ENCODE results near the gene MCM10. TPM values are rescaled to one million over a fixed set of nuclear protein-coding genes. Genes with fewer than 3 reads are reported as not detected.

Gene MCM10
- total RNA-seq, 1 experiment from 2014 or later = 24.5 TPM

DNA sequence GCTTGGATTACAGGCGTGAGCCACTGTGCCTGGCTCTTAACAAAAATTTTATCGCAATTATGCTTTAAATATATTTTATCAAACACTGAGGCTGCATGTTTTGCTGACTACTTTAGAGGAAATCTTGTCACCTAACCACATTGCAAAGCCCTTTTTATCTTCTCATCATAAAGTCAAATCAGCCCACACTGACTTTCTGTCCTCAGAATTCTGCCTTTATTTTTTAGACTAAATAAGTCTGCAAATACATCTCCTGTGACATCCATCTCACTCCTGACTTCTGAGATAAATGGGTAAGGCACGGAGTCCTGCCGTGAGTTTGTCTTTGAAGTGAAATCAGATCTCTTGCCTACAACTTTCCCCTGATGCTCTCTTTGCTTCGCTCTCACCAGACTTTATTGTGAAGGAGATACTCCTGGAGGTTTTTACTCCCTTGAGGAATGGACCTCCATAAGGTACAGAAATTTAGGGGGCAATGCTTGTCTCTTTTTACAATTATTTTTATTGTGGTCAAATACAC is 96.3 kb downstream of the MCM10 start:
- Histone ChIP-seq H3K4me2 (no peak overlapping the region), H3K4me3 (no peak overlapping the region), H3K9me3 (ENCODE audit: insufficient read depth, low read depth) (no peaks in the 10 kb centered on the region), H3K9me2 (ENCODE audit: insufficient read depth) (no peaks in the 10 kb centered on the region), H3K27me3 (ENCODE audit: insufficient read depth, low read depth) (no peaks in the 10 kb centered on the region; the same call in 1 of the 2 replicates), H3K36me3 (ENCODE audit: low read depth) (no peaks in the 10 kb centered on the region), H4K20me1 (ENCODE audit: insufficient read depth) (no peaks in the 10 kb centered on the region), H2AFZ (no peak overlapping the region), H3K4me1 (replicated peaks; ENCODE audit: insufficient read depth) (no peaks in the 10 kb centered on the region), H3F3A (ENCODE audit: insufficient read depth, low read depth) (no peaks in the 10 kb centered on the region), H3K79me2 (ENCODE audit: low read depth) (no peaks in the 10 kb centered on the region), H3K27ac (no peak overlapping the region)
- DNase-seq = no peak
- ChIA-PET POLR2A (ENCODE audit: unreplicated experiment) (no interaction called here), CTCF (no interaction called here)
- no peak for TF ChIP-seq EZH2 (IDR thresholded peaks at IDR 0.05; ENCODE audit: low read depth)
- TF ChIP-seq, protein P1, sequence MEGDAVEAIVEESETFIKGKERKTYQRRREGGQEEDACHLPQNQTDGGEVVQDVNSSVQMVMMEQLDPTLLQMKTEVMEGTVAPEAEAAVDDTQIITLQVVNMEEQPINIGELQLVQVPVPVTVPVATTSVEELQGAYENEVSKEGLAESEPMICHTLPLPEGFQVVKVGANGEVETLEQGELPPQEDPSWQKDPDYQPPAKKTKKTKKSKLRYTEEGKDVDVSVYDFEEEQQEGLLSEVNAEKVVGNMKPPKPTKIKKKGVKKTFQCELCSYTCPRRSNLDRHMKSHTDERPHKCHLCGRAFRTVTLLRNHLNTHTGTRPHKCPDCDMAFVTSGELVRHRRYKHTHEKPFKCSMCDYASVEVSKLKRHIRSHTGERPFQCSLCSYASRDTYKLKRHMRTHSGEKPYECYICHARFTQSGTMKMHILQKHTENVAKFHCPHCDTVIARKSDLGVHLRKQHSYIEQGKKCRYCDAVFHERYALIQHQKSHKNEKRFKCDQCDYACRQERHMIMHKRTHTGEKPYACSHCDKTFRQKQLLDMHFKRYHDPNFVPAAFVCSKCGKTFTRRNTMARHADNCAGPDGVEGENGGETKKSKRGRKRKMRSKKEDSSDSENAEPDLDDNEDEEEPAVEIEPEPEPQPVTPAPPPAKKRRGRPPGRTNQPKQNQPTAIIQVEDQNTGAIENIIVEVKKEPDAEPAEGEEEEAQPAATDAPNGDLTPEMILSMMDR (conservative IDR thresholded peaks at IDR 0.05) = no peak
- intact Hi-C loops (cut with micrococcal nuclease; ENCODE audit: unreplicated experiment) = no loop called here
- no TSS peak for BruUV-seq (replicated peaks)

Other genes starting within 250 kb of the MCM10 start
- gene CCDC3, start 159.8 kb upstream of the MCM10 start, total RNA-seq (2021) = 0.13 TPM in 1 of 2 replicates, not detected in the other
- 26.6 and 26.8 TPM in 2 replicates for gene OPTN, start 61.4 kb upstream of the MCM10 start, total RNA-seq (2021)
- not detected in 2 replicates for gene UCMA, start 72.8 kb downstream of the MCM10 start, total RNA-seq (2021)
- 15.3 and 16.5 TPM in 2 replicates for gene PHYH, start 138.5 kb downstream of the MCM10 start, total RNA-seq (2021)
- gene SEPHS1, start 186.7 kb downstream of the MCM10 start, total RNA-seq (2021) = 49.9 and 63.0 TPM in 2 replicates